Left ventricle myocardium inferior (tissue), 1 donor: ENCODE measurements around the gene KIFC3. TPM values are rescaled to one million over a fixed set of nuclear protein-coding genes. Genes with fewer than 3 reads are reported as not detected.
A peak's percentile ranks its signal among the peaks of the same experiment; 100 is the strongest.

ENCODE experiments used
- DNase-seq: peaks from one replicate; pipeline ENCODE4 v3.0.0-alpha.2; 2020
- H3K27ac ChIP-seq: fragments of 200-600 bp; replicated peaks from 2 replicates; pipeline ENCODE4 v1.8.0; 2021
- H3K27me3 ChIP-seq: fragments of 200-600 bp; 2 replicates; pipeline ENCODE4 v1.8.0; 2021; ENCODE audit warnings: low read depth
- H3K36me3 ChIP-seq: fragments of 200-600 bp; 2 replicates; pipeline ENCODE4 v1.8.0; 2021
- H3K4me1 ChIP-seq: fragments of 200-600 bp; 2 replicates; pipeline ENCODE4 v1.8.0; 2021
- H3K4me3 ChIP-seq: fragments of 200-600 bp; 2 replicates; pipeline ENCODE4 v1.8.0; 2021; ENCODE audit warnings: mild to moderate bottlenecking, moderate library complexity
- H3K9me3 ChIP-seq: fragments of 200-600 bp; replicated peaks from 2 replicates; pipeline ENCODE4 v1.8.0; 2021
- intact Hi-C: fragments of 100-400 bp; cut with micrococcal nuclease; formaldehyde crosslinking; loops from one replicate; pipeline ENCODE4 v1.11.0; 2022
- total RNA-seq: library from RNA; stranded (reverse); fragmentation: NEBNext Ultra II Directional; extraction: Animal tissue kit (Norgen Biotek cat#: 25700); gene quantifications from one replicate; pipeline ENCODE4 v1.2.1, GENCODE V29; 2021
- TF ChIP-seq, protein P1 (sequence below): fragments of 200-600 bp; IDR thresholded peaks from 2 replicates; pipeline ENCODE4 v1.8.0; 2021; ENCODE audit warnings: antibody characterized with exemption, mild to moderate bottlenecking, borderline replicate concordance
- donor health status: DM: no; HTN: yes; CAD: no; lungs with severe emphysema.

Gene KIFC3
- total RNA-seq, 1 donor from 2014 or later: 63.5 TPM

GRCh38 chr16:57757326-57757786, 44.9 kb downstream of the KIFC3 start:
- H3K36me3 ChIP-seq: peaks cover 57% of the 10 kb centered on the region
- TF ChIP-seq, protein P1, sequence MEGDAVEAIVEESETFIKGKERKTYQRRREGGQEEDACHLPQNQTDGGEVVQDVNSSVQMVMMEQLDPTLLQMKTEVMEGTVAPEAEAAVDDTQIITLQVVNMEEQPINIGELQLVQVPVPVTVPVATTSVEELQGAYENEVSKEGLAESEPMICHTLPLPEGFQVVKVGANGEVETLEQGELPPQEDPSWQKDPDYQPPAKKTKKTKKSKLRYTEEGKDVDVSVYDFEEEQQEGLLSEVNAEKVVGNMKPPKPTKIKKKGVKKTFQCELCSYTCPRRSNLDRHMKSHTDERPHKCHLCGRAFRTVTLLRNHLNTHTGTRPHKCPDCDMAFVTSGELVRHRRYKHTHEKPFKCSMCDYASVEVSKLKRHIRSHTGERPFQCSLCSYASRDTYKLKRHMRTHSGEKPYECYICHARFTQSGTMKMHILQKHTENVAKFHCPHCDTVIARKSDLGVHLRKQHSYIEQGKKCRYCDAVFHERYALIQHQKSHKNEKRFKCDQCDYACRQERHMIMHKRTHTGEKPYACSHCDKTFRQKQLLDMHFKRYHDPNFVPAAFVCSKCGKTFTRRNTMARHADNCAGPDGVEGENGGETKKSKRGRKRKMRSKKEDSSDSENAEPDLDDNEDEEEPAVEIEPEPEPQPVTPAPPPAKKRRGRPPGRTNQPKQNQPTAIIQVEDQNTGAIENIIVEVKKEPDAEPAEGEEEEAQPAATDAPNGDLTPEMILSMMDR: peak; percentile 99
- H3K27me3 ChIP-seq: no peaks in the 10 kb centered on the region
- peaks cover 35% of the 10 kb centered on the region for H3K4me1 ChIP-seq
- no peak overlapping the region for H3K4me3 ChIP-seq
- H3K27ac ChIP-seq: peak overlapping the region; percentile 83
- peak; percentile 88 for DNase-seq
- intact Hi-C loops: no loop called here
- no peaks in the 10 kb centered on the region for H3K9me3 ChIP-seq

GRCh38 chr16:57756424-57757325, 45.6 kb downstream of the KIFC3 start:
- TF ChIP-seq, protein P1: no peak
- Histone ChIP-seq H3K4me1 (peaks cover 35% of the 10 kb centered on the region), H3K36me3 (peaks cover 57% of the 10 kb centered on the region), H3K27ac (no peak overlapping the region), H3K27me3 (no peaks in the 10 kb centered on the region), H3K4me3 (no peak overlapping the region), H3K9me3 (no peaks in the 10 kb centered on the region)
- intact Hi-C loops: no loop called here
- no peak for DNase-seq

DNA sequence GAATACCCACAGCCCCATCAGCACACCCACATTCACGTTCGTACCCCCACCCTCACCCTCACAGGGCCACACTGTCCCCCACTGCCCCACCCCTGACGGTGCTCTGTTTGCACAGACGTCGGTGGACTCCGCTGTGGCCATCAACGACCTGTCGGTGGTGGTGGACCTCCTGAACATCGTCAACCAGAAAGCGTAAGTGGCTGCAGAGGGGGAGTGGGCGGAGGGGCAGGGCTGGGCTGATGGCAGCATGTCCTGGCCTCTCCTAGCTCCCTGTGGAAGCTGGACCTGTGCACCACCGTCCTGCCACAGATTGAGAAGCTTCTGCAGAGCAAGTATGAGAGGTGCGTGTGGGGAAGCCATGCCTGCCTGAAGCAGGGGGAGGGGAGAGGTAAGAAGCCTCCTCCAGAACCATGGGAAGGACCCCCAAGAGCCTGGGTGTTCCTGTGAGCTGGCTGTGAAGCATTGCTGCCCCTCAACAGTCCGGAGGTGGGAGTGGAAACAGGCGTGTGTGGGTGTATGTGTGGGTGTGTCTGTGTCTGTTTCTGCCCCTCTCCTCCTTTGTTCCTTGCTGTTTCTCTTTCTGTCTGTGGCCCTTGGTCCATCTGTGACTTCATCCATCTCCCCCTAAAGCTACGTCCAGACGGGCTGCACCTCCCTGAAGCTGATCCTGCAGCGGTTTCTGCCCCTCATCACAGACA, 46.4 kb downstream of the KIFC3 start:
- peaks cover 35% of the 10 kb centered on the region for H3K4me1 ChIP-seq
- no peak overlapping the region for H3K4me3 ChIP-seq
- intact Hi-C loops: no loop called here
- no peak for DNase-seq
- no peak overlapping the region for H3K27ac ChIP-seq
- no peaks in the 10 kb centered on the region for H3K9me3 ChIP-seq
- H3K27me3 ChIP-seq: no peaks in the 10 kb centered on the region
- H3K36me3 ChIP-seq: peaks cover 56% of the 10 kb centered on the region
- TF ChIP-seq, protein P1: no peak

DNA sequence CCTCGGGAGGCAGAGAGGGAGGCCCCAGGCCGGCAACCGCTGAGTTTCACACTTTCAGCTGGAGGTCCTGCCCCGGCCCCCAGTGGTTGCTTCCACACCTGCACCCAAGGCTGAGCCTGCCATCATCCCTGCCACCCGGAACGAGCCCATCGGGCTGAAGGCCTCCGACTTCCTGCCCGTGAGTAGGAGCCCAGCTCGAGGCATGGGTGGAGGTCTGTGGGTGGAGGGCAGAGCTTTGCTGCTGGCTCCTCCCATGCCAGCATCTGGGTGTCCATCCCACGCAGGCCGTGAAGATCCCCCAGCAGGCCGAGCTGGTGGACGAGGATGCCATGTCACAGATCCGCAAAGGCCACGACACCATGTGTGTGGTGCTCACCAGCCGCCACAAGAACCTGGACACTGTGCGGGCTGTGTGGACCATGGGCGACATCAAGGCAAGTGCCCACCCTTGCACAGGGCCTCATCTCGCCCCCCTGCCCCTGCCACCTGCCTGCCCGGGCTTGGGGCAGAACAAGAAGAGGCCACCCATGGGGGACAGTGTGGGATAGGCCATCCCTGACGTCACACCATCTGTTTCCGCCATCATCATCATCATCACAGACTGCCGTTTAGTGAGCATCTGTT, 47.1 kb downstream of the KIFC3 start:
- Histone ChIP-seq H3K4me1 (peaks cover 35% of the 10 kb centered on the region), H3K36me3 (peaks cover 52% of the 10 kb centered on the region), H3K4me3 (no peak overlapping the region), H3K27me3 (no peaks in the 10 kb centered on the region), H3K9me3 (no peaks in the 10 kb centered on the region), H3K27ac (no peak overlapping the region)
- TF ChIP-seq, protein P1: no peak
- peak; percentile 9 for DNase-seq
- intact Hi-C loops: no loop called here

- H3K4me1 ChIP-seq: peaks cover 28% of the 10 kb centered on the region
- peaks cover 47% of the 10 kb centered on the region for H3K36me3 ChIP-seq
- peak; percentile 3 for DNase-seq
- H3K27me3 ChIP-seq: no peaks in the 10 kb centered on the region
- intact Hi-C loops: no loop called here
- H3K4me3 ChIP-seq: no peak overlapping the region
- no peaks in the 10 kb centered on the region for H3K9me3 ChIP-seq
- TF ChIP-seq, protein P1: no peak
- H3K27ac ChIP-seq: no peak overlapping the region
Measured at GRCh38 chr16:57754354-57755060, 47.8 kb downstream of the KIFC3 start.
